Measurements from ENCODE around the gene KIF1A. TPM values are rescaled to one million over a fixed set of nuclear protein-coding genes. Genes with fewer than 3 reads are reported as not detected.

The KIF1A gene
- total RNA-seq, 1 donor from 2014 or later = 2.2 TPM

DNA sequence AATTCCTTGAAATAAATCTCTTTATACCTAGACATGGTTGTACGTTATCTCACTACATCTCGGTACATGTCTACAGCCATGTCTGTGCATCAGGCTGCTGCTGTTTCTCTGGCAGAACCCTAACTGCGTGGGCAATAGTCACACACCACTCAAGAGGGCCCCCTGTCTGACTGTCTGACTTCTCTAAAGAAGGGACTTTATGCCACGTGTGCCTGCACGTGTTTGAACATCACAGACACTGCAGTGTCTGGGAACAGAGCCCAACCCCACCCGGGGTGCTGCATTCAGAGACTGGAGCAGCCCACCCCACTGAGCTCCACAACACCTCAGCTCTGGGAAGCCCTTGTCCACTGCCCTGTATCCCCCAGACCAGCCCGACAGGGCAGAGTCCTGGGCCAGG, 55.0 kb downstream of the KIF1A start:
- H3K4me3 Mint-ChIP-seq (ENCODE audit: low read depth) = no peak overlapping the region
- H3K27ac Mint-ChIP-seq = no peak overlapping the region
- DNase-seq (ENCODE audit: low spot score) = no peak
- intact Hi-C loops (cut with micrococcal nuclease) = no loop called here
- no peaks in the 10 kb centered on the region for H3K4me1 Mint-ChIP-seq (ENCODE audit: low read depth)
- no peaks in the 10 kb centered on the region for H3K9me3 Mint-ChIP-seq
- H3K27me3 Mint-ChIP-seq (ENCODE audit: low read depth) = no peaks in the 10 kb centered on the region
- no peaks in the 10 kb centered on the region for H3K36me3 Mint-ChIP-seq (ENCODE audit: low read depth)

DNA sequence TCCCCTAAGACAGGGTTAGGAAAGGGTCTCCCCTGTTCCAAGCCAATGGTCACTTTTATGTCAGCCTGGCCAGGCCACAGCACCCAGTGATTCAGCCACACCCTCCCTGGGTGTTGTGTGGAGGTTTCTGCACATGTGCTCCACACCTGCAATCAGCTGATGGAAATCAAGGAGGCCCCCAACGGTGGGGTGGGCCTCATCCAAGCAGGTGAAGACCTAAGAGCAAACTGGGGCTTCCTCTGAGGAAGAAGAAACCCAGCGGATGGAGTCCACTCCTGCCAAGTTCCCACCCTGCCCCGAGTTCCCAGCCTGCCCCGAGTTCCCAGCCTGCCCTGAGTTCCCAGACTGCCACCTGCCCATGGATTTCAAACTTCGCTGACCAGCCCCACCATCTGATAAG, 55.4 kb downstream of the KIF1A start:
- Mint-ChIP-seq H3K36me3 (ENCODE audit: low read depth) (no peaks in the 10 kb centered on the region), H3K4me3 (ENCODE audit: low read depth) (no peak overlapping the region), H3K9me3 (no peaks in the 10 kb centered on the region), H3K27ac (no peak overlapping the region), H3K27me3 (ENCODE audit: low read depth) (no peaks in the 10 kb centered on the region), H3K4me1 (ENCODE audit: low read depth) (no peaks in the 10 kb centered on the region)
- DNase-seq (ENCODE audit: low spot score) = no peak
- intact Hi-C loops (cut with micrococcal nuclease) = no loop called here

GRCh38 chr2:240762971-240763370, 57.0 kb downstream of the KIF1A start:
- no peaks in the 10 kb centered on the region for H3K27me3 Mint-ChIP-seq (ENCODE audit: low read depth)
- peaks cover 5% of the 10 kb centered on the region for H3K4me1 Mint-ChIP-seq (ENCODE audit: low read depth)
- DNase-seq (ENCODE audit: low spot score) = no peak
- no peak overlapping the region for H3K27ac Mint-ChIP-seq
- intact Hi-C loops (cut with micrococcal nuclease) = no loop called here
- no peaks in the 10 kb centered on the region for H3K9me3 Mint-ChIP-seq
- H3K4me3 Mint-ChIP-seq (ENCODE audit: low read depth) = no peak overlapping the region
- no peaks in the 10 kb centered on the region for H3K36me3 Mint-ChIP-seq (ENCODE audit: low read depth)

- no peaks in the 10 kb centered on the region for H3K27me3 Mint-ChIP-seq (ENCODE audit: low read depth)
- DNase-seq (ENCODE audit: low spot score) = no peak
- H3K27ac Mint-ChIP-seq = no peak overlapping the region
- H3K36me3 Mint-ChIP-seq (ENCODE audit: low read depth) = no peaks in the 10 kb centered on the region
- H3K4me1 Mint-ChIP-seq (ENCODE audit: low read depth) = peaks cover 5% of the 10 kb centered on the region
- H3K4me3 Mint-ChIP-seq (ENCODE audit: low read depth) = no peak overlapping the region
- intact Hi-C loops (cut with micrococcal nuclease) = no loop called here
- no peaks in the 10 kb centered on the region for H3K9me3 Mint-ChIP-seq
Measured at GRCh38 chr2:240762249-240762648, 57.8 kb downstream of the KIF1A start.

GRCh38 chr2:240760576-240761246, 59.3 kb downstream of the KIF1A start:
- H3K36me3 Mint-ChIP-seq (ENCODE audit: low read depth) = no peaks in the 10 kb centered on the region
- no peak overlapping the region for H3K4me3 Mint-ChIP-seq (ENCODE audit: low read depth)
- intact Hi-C loops (cut with micrococcal nuclease) = no loop called here
- peaks cover 5% of the 10 kb centered on the region for H3K4me1 Mint-ChIP-seq (ENCODE audit: low read depth)
- H3K27ac Mint-ChIP-seq = no peak overlapping the region
- H3K27me3 Mint-ChIP-seq (ENCODE audit: low read depth) = no peaks in the 10 kb centered on the region
- DNase-seq (ENCODE audit: low spot score) = no peak
- H3K9me3 Mint-ChIP-seq = no peaks in the 10 kb centered on the region

DNA sequence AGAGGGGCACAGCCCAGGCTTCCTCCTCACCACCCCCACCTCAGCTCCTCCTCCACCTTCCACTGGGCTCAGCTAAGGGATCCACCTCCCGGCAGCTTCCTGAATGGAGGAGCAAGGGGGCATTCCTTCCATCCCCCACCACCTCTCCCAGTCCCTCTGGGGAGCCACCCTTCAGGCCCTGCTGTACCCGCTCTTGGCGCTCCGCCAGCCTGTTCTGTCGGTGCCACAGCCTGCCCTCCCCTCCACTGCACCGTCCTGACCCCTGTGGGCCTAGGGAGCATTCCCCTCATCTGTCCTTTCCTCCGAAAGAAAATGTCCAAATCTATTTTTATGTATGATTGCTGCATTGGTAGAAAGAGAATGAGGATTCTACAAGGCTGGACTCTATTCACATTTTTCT, 59.9 kb downstream of the KIF1A start:
- intact Hi-C loops (cut with micrococcal nuclease) = no loop called here
- Mint-ChIP-seq H3K4me1 (ENCODE audit: low read depth) (peaks cover 5% of the 10 kb centered on the region), H3K27ac (no peak overlapping the region), H3K9me3 (no peaks in the 10 kb centered on the region), H3K36me3 (ENCODE audit: low read depth) (no peaks in the 10 kb centered on the region), H3K4me3 (ENCODE audit: low read depth) (no peak overlapping the region), H3K27me3 (ENCODE audit: low read depth) (no peaks in the 10 kb centered on the region)
- no peak for DNase-seq (ENCODE audit: low spot score)

- Mint-ChIP-seq H3K36me3 (ENCODE audit: low read depth) (no peaks in the 10 kb centered on the region), H3K9me3 (no peaks in the 10 kb centered on the region), H3K4me1 (ENCODE audit: low read depth) (peaks cover 5% of the 10 kb centered on the region), H3K27me3 (ENCODE audit: low read depth) (no peaks in the 10 kb centered on the region), H3K27ac (no peak overlapping the region), H3K4me3 (ENCODE audit: low read depth) (no peak overlapping the region)
- DNase-seq (ENCODE audit: low spot score) = no peak
- intact Hi-C loops (cut with micrococcal nuclease) = no loop called here
Measured at GRCh38 chr2:240759459-240759858, 60.6 kb downstream of the KIF1A start.

- H3K4me3 Mint-ChIP-seq (ENCODE audit: low read depth) = no peak overlapping the region
- H3K9me3 Mint-ChIP-seq = no peaks in the 10 kb centered on the region
- no peak overlapping the region for H3K27ac Mint-ChIP-seq
- intact Hi-C loops (cut with micrococcal nuclease) = no loop called here
- peaks cover 5% of the 10 kb centered on the region for H3K4me1 Mint-ChIP-seq (ENCODE audit: low read depth)
- no peaks in the 10 kb centered on the region for H3K27me3 Mint-ChIP-seq (ENCODE audit: low read depth)
- no peaks in the 10 kb centered on the region for H3K36me3 Mint-ChIP-seq (ENCODE audit: low read depth)
- DNase-seq (ENCODE audit: low spot score) = no peak
Measured at GRCh38 chr2:240757086-240757614, 62.9 kb downstream of the KIF1A start.

GRCh38 chr2:240752209-240752608, 67.8 kb downstream of the KIF1A start:
- H3K36me3 Mint-ChIP-seq (ENCODE audit: low read depth) = no peaks in the 10 kb centered on the region
- no peak overlapping the region for H3K27ac Mint-ChIP-seq
- no peak overlapping the region for H3K4me3 Mint-ChIP-seq (ENCODE audit: low read depth)
- intact Hi-C loops (cut with micrococcal nuclease) = no loop called here
- no peaks in the 10 kb centered on the region for H3K4me1 Mint-ChIP-seq (ENCODE audit: low read depth)
- DNase-seq (ENCODE audit: low spot score) = no peak
- H3K9me3 Mint-ChIP-seq = no peaks in the 10 kb centered on the region
- H3K27me3 Mint-ChIP-seq (ENCODE audit: low read depth) = no peaks in the 10 kb centered on the region

- no peak overlapping the region for H3K27ac Mint-ChIP-seq
- no peak overlapping the region for H3K4me3 Mint-ChIP-seq (ENCODE audit: low read depth)
Measured at GRCh38 chr2:240750409-240750808, 69.6 kb downstream of the KIF1A start.

GRCh38 chr2:240749516-240749915, 70.5 kb downstream of the KIF1A start:
- Mint-ChIP-seq H3K9me3 (no peaks in the 10 kb centered on the region), H3K4me1 (ENCODE audit: low read depth) (no peaks in the 10 kb centered on the region), H3K4me3 (ENCODE audit: low read depth) (no peak overlapping the region), H3K36me3 (ENCODE audit: low read depth) (no peaks in the 10 kb centered on the region), H3K27me3 (ENCODE audit: low read depth) (no peaks in the 10 kb centered on the region), H3K27ac (no peak overlapping the region)
- intact Hi-C loops (cut with micrococcal nuclease) = no loop called here
- no peak for DNase-seq (ENCODE audit: low spot score)

More at GRCh38 chr2:240750409-240750808, 69.6 kb downstream of the KIF1A start:
- Mint-ChIP-seq H3K36me3 (ENCODE audit: low read depth) (no peaks in the 10 kb centered on the region), H3K9me3 (no peaks in the 10 kb centered on the region), H3K27me3 (ENCODE audit: low read depth) (no peaks in the 10 kb centered on the region), H3K4me1 (ENCODE audit: low read depth) (no peaks in the 10 kb centered on the region)
- DNase-seq (ENCODE audit: low spot score) = no peak
- intact Hi-C loops (cut with micrococcal nuclease) = no loop called here

DNA sequence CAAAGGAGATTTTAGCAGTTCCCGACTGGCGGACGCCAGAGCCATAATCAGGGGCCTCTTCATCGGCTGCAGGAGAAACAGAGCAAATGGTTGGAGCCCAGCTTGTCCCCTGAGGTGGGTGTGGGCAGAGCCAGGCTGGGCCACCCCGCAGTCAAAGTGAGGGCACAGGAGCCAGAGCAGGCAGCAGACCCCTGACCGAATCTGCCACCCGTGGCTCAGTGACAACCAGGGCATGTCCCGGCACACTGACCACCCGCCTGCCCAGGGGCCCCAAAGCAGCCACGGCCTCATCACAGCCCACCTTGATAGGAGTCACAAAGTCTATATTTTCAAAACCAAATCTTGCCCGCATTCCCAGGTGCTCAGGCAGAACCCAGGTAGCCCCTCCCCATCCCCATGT, 72.8 kb downstream of the KIF1A start:
- no peak for DNase-seq (ENCODE audit: low spot score)
- intact Hi-C loops (cut with micrococcal nuclease) = no loop called here
- Mint-ChIP-seq H3K4me3 (ENCODE audit: low read depth) (no peak overlapping the region), H3K27ac (no peak overlapping the region), H3K36me3 (ENCODE audit: low read depth) (no peaks in the 10 kb centered on the region), H3K9me3 (no peaks in the 10 kb centered on the region), H3K27me3 (ENCODE audit: low read depth) (no peaks in the 10 kb centered on the region), H3K4me1 (ENCODE audit: low read depth) (no peaks in the 10 kb centered on the region)

- Mint-ChIP-seq H3K4me1 (ENCODE audit: low read depth) (no peaks in the 10 kb centered on the region), H3K27me3 (ENCODE audit: low read depth) (no peaks in the 10 kb centered on the region), H3K9me3 (no peaks in the 10 kb centered on the region), H3K36me3 (ENCODE audit: low read depth) (no peaks in the 10 kb centered on the region), H3K27ac (no peak overlapping the region), H3K4me3 (ENCODE audit: low read depth) (no peak overlapping the region)
- intact Hi-C loops (cut with micrococcal nuclease) = no loop called here
- DNase-seq (ENCODE audit: low spot score) = no peak
Measured at GRCh38 chr2:240746671-240747070, 73.3 kb downstream of the KIF1A start.

DNA sequence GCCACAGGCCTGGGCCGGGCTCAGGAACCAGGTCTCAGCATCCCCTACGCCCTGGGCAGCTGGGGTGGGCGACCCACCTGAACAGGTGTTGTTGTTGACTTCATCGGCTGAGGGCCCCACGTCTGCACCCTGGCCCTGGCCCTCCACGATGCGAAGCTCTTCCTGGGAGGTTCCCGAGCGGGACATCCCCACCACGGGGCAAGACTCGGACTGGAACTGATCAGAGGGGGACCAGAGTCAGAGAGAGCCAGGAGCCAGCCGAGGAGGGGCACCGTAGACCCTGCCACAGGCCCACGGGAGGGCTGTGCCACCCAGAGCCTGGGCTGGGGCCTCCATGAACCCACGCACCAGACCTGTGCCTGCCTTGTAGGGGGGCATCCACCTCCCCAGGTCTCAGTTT, 74.1 kb downstream of the KIF1A start:
- H3K4me1 Mint-ChIP-seq (ENCODE audit: low read depth) = no peaks in the 10 kb centered on the region
- H3K4me3 Mint-ChIP-seq (ENCODE audit: low read depth) = no peak overlapping the region
- H3K27me3 Mint-ChIP-seq (ENCODE audit: low read depth) = no peaks in the 10 kb centered on the region
- H3K36me3 Mint-ChIP-seq (ENCODE audit: low read depth) = no peaks in the 10 kb centered on the region
- H3K9me3 Mint-ChIP-seq = no peaks in the 10 kb centered on the region
- no peak for DNase-seq (ENCODE audit: low spot score)
- no peak overlapping the region for H3K27ac Mint-ChIP-seq
- intact Hi-C loops (cut with micrococcal nuclease) = no loop called here

All from activated T-helper 2 cell treated with anti-CD3 and anti-CD28 coated beads, Interferon-gamma antibody, Interleukin-2, Interleukin-4, amounts not matched to agents 10 μg/mL and 5 μg/mL and 100 μg/mL, durations not matched to agents 14 hours and 24 hours and 36 hours (primary cell).